Measurements from ENCODE around the gene SPDL1. TPM values are rescaled to one million over a fixed set of nuclear protein-coding genes. Genes with fewer than 3 reads are reported as not detected.

SPDL1 gene, protein sequence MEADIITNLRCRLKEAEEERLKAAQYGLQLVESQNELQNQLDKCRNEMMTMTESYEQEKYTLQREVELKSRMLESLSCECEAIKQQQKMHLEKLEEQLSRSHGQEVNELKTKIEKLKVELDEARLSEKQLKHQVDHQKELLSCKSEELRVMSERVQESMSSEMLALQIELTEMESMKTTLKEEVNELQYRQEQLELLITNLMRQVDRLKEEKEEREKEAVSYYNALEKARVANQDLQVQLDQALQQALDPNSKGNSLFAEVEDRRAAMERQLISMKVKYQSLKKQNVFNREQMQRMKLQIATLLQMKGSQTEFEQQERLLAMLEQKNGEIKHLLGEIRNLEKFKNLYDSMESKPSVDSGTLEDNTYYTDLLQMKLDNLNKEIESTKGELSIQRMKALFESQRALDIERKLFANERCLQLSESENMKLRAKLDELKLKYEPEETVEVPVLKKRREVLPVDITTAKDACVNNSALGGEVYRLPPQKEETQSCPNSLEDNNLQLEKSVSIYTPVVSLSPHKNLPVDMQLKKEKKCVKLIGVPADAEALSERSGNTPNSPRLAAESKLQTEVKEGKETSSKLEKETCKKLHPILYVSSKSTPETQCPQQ
- total RNA-seq (2014; rRNA removed; shearing (Covaris generic)) = 158 and 167 TPM in 2 replicates

DNA sequence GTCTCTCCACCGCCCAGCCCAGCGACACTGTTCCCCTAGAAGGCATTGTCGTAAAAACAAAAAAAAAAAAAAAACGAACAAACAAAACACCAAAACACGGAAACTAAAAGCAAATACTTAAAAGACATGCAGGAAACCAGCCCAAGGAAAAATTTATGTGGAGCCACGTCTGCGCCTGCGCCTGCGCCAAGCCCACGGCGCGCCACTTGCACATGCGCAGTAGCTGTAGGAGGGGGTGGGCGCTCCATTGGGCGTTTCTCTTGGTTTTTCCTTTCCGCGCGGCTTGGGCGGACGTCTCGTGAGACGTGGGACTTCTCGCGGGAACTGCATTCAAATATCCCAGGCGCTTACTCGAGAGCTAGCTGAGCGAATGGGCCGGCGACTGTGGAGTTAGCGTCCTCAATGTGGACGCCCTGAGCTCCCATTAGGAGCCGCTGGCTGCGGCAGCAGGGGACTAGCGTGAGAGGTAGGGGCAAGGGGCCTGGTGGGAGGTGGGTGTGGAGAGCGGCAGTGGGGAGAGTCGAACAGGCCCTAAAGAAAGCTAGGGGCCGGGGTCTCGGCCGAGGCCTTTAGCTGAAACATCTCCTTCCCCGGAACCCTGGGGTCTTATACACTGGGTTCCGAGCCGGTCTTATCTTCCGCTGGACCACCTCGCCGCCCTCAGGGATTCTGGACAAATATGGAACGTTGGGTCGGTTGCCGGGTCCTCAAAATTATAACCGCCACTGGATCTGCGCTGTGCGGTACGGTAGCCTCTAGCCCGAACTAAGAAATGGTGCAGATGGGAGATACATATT is at the start of gene SPDL1:
Gene SPDL1 (plus strand): TSS at position 350 of the 797 bp plus-strand sequence. CDS start 4,644 bp downstream, outside the sequence.
- DNase-seq (ENCODE audit: low read depth) = peak; percentile 95

DNA sequence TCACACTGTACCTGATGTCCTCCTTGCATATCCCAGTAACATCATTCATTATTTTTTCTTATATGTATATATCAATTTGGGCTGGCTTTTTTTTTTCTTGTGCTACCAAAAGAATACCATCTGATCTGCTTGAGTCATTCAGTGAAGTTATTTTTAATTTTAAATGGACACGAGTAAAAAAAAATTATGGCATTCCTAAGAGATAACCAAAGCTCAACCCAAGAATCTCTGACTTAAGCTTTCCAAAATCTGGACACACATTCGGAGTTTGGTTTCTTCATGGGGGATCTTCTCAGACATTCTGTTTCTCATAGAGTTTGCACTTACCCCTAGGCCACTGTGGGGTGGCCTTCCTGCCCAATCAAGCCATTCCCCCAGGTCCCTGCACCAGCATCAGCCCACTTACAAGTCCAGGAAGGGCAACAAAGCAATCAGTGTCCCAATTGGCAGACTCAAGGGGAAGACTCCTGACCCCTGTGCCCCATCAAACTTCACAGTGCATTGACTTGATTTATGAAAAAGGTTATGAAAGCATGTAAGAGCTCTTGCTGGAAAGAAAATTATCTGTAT is 49.2 kb upstream of the SPDL1 start:
- no peak for DNase-seq (ENCODE audit: low read depth)

DNA sequence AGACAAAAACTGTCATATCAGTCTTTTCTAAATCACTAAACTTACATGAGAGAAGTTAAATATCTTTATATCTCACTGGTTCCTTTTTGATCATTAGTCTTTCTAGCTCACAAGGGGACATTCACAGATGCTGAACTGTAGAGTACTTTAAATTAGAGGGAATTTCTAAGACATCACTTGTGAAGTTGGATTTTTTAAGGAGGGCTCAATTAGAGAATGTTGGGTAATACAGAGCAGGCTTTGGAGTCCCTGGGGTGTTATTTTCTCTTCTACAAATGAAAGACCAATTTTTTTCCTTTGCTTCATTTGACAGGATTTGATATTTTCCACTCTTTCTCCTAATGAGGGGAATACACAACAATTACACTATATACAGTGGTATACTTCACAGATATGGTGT is 48.6 kb upstream of the SPDL1 start:
- no peak for DNase-seq (ENCODE audit: low read depth)

DNA sequence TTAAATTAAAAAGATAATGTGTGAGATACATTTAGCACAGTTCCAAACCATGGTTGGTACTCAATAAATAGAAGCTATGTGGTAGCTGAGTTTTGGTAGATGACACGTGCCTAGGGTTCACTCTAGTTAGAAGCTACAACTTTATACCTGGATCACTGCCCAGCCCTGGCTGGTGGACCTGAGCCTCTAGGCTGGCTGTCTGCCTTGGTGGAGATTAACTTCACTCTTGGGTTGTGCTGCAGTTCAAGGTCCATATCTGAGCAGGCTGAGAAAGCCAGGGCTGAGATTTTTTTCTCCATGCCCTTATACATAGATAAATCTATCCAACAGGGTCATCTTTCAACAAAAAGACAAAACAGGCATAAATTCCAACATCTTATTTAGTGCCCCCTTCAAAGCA is 44.6 kb upstream of the SPDL1 start:
- no peak for DNase-seq (ENCODE audit: low read depth)

DNA sequence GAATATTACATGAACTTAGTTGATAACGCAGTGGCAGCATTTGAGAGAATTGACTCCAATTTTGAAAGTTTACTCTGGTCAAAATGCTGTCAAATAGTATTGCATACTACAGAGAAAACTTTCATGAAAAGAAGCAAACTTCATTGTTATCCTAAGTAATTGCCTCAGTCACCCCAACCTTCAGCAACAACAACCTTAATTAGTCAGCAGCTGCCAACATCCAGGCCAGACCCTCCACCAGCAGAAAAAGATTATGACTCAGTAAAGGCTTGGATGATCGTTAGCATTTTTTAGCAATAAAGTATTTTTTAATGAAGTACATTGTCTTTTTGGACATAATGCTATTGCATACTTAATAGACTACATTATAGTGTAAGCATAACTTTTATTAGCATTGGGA is 40.8 kb upstream of the SPDL1 start:
- DNase-seq (ENCODE audit: low read depth) = no peak

DNA sequence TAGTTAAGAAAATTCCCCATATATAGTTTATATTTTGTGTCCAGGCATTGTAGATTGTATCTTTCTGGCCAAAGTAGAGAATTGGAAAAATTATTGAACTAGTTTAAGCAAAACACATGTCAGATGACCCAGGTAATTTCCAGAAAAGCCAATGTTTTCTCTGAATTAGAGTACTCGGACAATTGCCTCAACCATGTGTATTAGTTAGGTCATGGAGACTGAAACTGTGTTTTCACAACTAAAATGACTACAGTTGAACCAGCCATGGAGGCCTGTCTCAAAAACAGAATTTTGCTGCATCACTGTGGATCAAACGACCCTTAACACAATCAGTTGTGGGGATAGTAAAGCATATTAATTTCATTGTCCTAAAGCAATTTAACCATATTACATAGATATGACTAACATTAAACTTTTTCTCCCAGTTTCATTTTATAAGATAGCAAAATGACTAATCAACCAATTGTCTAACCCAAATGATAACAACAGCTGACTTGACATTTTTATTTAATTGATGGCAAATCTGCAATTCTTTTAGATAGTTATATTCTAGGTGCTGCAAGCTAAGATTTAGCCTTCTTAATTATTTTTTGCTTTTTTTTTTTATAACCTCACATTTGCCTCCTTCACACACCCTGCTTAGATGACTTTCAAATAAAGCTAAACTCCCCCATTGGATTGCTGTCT is 39.2 kb upstream of the SPDL1 start:
- no peak for DNase-seq (ENCODE audit: low read depth)

DNA sequence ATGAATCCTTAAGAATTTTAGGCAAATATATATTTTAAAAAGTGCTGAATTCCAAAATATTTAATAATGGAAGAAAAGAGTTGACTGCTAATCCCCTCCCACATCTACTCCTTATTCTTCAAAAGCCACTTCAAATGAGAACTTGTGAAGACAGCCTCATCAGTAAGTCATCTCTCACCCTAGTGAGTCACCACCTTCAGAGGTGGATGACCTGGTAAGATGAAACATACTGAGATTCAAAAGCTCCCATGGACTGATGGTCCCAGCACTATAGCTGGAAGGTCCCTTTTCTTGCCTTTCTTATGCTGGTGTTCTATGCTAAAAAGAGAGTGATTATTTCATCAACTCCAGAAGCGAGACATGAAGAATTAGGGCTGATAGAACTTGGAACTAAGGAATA is 37.8 kb upstream of the SPDL1 start:
- peak; percentile 67 for DNase-seq (ENCODE audit: low read depth)

DNA sequence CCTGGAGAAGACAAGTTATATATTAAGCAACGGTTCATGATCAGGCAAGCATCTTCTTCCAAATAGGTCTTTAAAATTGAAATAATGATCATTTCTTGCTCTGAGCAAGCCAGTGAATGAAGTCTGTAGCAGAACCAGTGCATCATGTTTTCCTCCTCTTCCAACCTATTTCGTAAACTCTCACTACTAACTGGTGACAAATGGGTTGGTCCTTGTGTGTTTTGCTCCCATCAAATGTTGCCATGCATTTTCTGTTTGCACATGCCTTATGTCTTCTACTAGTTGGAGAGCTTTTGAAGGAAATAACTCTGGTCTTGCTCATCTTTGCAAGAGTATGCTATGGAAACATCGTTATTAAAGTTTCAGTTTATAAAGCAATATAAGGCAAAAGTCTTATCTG is 37.2 kb upstream of the SPDL1 start:
- DNase-seq (ENCODE audit: low read depth) = no peak

DNA sequence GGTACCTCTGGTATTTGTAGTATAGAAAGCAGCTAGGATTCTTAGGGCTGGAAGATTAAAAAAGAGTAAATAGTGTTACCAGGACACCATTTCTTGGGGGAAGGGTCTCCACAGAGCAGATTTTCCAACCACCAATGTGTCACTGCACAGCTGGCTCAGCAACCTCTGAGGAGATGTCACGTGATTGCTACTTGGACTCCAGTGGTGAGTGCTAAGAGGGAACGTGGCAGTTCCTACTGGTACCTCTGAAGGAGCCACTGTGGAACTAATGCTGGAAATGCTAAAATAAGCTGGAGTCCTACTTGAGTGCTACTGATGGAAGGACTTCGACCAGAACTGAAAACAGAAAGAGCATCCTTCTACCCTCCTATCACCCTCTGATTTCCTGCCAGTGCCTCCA is 36.1 kb upstream of the SPDL1 start:
- DNase-seq (ENCODE audit: low read depth) = peak; percentile 35

DNA sequence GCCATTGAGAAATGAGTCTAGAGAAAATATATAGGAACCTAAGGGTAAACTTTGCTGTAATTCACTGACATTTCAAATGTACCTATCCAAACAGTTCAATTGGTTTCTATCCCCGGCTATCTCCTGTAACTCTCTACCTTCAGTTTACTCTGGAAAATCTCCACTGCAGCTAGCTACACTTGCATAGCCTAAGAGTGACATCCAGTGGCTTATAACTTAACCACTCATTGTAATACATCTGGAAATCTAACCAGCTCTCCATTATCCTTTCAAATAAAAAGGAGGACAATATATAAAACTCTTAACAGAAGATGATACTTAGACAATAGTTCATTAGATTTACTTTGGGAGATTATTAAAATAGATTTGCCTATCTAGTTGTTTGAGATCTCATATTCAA is 35.3 kb upstream of the SPDL1 start:
- DNase-seq (ENCODE audit: low read depth) = peak; percentile 56

DNA sequence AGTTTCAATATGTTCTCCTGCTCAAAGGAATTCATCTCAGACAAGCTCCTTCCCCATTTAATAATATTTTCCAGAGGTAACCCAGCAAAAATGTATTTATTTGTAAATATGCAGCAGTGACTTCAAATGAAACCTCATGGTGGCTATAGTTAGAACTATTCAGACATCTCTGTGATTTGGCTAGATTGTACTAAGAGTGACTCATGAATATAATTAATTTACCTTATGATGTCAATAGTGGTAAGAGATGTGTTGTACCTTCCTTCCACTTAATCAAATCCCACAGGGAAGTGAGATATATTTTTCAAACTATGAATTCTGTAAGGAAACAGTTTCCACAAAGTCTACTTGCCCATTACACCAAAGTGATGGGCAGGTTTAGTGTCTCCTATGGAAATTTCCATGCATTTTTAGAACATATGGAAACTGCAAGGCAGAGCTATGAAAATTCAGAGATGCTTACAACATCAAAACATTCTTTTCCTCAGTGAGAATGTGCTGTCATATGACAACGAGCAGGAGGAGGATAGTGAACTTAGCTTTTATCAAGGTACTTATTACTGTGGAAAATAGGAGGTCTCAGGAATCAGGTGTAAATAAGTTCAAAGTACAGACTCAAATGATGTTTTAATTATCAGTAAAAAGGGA is 34.0 kb upstream of the SPDL1 start:
- peak; percentile 12 for DNase-seq (ENCODE audit: low read depth)

DNA sequence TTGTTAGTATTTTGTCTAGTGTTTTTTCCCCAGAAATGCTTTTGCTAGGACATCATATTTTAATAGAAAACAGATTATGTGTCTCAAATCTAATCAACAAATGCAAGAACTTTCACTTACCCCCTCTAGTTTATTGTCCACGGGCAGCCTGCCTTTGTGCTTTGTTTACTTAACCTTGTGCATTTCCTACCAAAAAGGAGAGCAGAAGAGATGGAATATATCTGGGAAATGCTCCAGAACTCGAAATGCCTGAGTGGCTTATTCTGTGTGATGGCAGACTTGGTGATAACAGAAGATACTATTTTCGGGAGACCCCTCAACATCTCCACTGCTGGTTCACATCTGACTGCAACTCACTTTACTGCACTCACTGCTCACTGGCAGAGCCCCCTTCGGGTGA is 33.3 kb upstream of the SPDL1 start:
- DNase-seq (ENCODE audit: low read depth) = no peak

DNA sequence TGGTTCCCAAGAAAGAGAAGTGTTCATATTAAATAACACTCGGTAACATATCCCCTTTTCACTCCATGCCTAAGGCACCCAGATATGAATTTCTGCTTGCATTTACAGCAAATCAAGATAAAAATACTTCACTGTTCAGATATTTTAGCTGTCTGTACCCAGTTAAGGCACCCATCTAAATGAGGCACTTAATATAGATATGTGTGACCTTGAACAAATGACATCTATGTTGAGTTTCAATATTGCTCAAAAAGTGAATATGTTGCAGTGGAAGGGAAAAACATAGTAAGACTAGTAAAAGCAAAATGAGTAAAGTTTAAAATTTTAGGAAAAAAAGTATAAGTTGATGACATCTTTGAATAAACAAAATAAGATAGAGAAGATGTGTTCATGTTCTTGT is 32.4 kb upstream of the SPDL1 start:
- no peak for DNase-seq (ENCODE audit: low read depth)

DNA sequence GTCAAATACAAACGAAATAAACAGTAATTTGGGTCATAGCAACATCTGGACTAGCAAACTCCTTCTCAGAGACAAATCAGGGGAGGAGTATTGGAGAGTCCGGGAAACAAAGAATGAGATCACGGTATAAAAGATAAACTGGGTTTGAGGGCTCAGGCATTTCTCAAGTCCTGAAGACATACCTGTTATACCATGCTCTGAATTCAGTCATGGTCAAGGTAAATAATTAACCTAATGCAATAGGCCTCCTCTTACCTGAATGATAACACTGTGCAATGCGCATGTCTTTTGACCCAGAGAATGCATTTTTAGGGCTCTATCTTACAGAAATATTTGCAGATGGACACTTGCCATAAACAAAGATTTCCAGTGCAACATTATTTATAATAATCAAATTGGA is 31.9 kb upstream of the SPDL1 start:
- DNase-seq (ENCODE audit: low read depth) = no peak

DNA sequence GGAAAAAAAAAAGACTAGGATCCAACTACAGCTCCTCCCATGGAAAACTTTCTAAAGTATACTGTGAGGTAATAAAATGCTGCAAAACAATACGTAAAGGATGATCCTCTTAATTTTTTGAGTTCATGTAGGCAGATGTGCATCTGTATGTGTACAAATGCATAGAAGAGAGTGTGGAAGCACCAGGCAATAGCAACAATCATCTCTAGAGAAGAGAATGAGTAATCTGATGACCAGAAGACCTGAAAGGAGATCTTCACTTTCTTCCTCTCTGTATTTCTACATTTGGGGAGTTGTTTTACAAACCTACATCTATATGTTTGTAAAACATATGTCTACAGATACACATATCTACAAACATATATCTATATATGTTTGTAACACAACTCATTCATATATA is 29.3 kb upstream of the SPDL1 start:
- no peak for DNase-seq (ENCODE audit: low read depth)

DNA sequence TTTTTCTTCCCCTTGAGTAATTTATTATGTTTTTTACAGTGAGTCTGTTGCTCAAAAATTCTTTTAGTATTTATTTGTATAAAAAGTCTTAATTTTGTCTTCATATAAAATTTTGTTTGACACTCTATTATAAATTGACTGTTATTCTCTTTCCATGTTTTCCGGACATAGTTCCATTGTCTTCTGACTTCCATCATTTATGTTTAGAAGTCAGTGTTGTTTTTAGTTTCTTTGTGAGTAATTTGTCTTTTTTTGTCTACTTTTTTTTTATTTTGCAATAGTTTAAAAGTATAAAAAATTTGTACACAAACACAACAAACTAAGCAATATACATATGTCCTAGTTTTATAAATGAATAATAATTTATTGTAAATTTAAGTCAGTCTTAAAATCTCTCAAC is 25.7 kb upstream of the SPDL1 start:
- DNase-seq (ENCODE audit: low read depth) = no peak

DNA sequence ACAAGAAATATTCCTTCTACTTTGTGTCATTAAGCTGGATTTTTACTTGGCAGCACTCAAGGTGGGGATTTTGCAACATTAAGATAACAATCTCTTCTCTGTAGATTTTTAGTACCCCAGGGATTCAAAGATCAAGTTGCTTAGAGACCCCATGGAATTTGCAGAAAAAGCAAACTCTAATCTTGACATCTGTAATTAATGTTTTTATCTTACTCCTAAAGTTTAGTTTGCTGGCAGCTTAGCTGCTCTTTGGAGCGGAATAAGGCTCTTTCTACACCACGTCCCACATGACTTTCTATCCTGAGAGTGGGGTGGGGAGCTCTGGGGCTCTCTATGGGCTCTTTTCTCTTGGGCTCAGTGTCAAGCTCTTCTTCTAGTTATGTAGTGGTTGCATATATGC is 21.7 kb upstream of the SPDL1 start:
- no peak for DNase-seq (ENCODE audit: low read depth)

DNA sequence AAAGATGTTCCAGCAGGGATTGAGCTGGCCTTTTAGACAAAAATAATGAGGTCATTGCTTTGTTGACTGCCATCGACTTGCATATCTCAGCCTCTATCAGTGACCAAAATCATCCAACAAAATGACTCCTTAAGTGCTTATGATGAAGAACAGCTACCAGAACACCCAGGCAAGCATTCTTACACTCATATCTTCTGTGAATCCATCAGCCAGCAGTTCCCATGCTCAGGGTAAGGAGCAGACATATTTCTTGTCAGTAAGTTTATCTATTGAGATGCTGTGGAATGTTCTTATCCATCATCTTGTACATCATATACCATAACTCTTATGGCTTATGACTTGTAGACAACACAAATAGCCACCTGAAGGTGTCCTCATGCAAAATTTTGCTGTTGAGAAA is 20.2 kb upstream of the SPDL1 start:
- DNase-seq (ENCODE audit: low read depth) = no peak

DNA sequence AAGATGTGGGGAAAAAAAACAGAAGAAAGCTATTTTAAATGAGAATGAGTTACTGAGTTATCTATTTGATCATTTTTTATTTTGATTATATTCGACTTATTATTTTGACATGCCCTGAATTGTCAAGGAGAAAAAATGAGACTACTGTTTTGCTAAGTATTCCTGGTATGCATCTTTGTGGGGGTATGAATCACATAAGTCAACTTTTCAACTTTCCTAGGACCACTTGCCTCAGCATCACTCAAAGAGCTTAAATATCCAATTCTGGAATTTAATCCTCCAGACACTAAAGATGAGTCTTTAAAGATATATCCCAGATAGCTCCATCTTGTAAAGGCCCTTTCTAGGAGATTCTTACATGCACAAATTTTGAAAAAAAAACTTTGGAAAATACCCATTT is 17.4 kb upstream of the SPDL1 start:
- no peak for DNase-seq (ENCODE audit: low read depth)

DNA sequence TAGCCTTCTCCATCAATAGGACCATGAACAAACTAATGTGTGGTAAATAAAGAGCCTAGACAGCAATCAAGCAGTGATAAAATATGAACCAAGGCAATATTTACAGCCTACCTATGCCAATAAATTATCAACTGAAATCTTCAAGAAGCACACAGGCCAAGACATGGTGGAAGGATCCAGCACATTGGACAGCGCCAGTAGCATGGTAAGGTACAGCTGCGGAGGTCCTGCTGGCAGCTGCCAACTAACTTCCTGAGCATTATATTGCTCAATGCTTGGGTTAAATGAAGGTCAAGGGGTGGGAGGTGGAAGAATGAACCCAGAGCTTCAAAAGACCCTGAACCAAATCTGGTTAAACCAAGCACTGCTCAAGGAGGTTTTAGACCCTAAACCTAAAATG is 16.5 kb upstream of the SPDL1 start:
- peak; percentile 35 for DNase-seq (ENCODE audit: low read depth)

DNA sequence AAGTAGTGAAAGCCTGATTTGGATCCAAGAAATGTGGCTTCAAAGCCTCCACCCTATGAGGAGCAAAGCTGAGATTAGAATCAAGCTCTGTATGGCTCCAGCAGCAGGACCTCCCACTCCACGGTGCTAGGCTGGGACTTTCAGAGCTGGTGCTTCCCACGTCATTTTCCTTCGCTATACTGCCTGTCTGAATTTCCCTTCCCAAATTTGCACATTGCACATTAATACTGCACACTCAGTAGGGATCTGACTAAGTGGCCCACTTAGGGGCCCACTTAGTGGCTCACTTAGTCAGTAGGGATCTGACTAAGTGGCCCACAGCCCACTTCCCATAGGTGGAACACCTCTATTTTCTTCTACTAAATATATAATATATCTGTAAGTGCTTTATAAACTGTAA is 14.1 kb upstream of the SPDL1 start:
- DNase-seq (ENCODE audit: low read depth) = no peak
